ENCODE results near the gene ZBTB14. TPM values are rescaled to one million over a fixed set of nuclear protein-coding genes. Genes with fewer than 3 reads are reported as not detected.

The ZBTB14 gene
- total RNA-seq, 1 experiment from 2014 or later: 8.2 TPM

DNA sequence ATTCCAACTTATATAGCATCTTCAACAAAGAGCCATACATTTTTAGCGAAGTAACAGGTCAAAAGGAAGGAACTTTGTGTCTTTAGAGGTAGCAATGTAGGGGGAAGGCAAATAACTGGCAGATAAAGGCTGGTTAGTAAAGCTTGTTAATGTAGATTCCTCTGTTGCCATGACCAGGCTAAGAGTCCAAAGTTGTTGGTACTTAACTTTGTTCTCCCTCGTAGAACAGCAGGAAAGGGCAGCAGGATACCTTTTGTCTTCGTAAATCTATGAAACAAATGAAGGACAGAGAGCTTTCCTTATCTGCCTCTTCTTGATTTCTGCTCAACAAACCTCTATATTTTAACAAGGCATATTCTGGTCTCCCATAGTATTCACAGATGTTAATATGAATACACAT lies 18.6 kb downstream of the ZBTB14 start:
- intact Hi-C loops (cut with micrococcal nuclease): no loop called here
- POLR2A ChIA-PET: no interaction called here
- no peak for DNase-seq (ENCODE audit: low read depth, low spot score)
- no TSS peak for BruUV-seq (replicated peaks)
- Histone ChIP-seq H3K9me2 (ENCODE audit: insufficient read depth) (no peaks in the 10 kb centered on the region), H3K36me3 (ENCODE audit: control insufficient read depth in 1 of 2, insufficient read depth in 2 of 2, low read length in 2 of 2) (no peaks in the 10 kb centered on the region), H4K20me1 (ENCODE audit: insufficient read depth) (no peaks in the 10 kb centered on the region), H3K27ac (ENCODE audit: low read depth, low read length) (no peak overlapping the region), H2AFZ (ENCODE audit: low read depth, low read length, poor library complexity, severe bottlenecking) (no peak overlapping the region), H3K4me3 (replicated peaks in 1 of 2; ENCODE audit: low read depth in 1 of 2, low read length in 2 of 2) (no peak overlapping the region), H3K27me3 (ENCODE audit: insufficient read depth, low read length) (no peaks in the 10 kb centered on the region), H3K9me3 (ENCODE audit: control insufficient read depth in 1 of 2, insufficient read depth in 1 of 2, low read depth in 1 of 2, low read length in 2 of 2) (no peaks in the 10 kb centered on the region), H3K9ac (ENCODE audit: low read length) (no peak overlapping the region), H3K79me2 (ENCODE audit: insufficient read depth, low read length) (no peaks in the 10 kb centered on the region), H3K4me2 (ENCODE audit: low read length) (no peak overlapping the region), H3K4me1 (ENCODE audit: control insufficient read depth in 1 of 2, insufficient read depth in 2 of 2, low read length in 2 of 2) (no peaks in the 10 kb centered on the region)
- RAD21 ChIA-PET (ENCODE audit: low non-redundant PET in 1 of 2, low total read pairs in 2 of 2, uncharacterized antibody in 2 of 2, unreplicated experiment in 2 of 2): no interaction called here
- no peak for ATAC-seq
- CTCF ChIA-PET: no interaction called here
- TF ChIP-seq POLR2AphosphoS5 (IDR thresholded peaks at IDR 0.05; ENCODE audit: low read depth, low read length): no peak
- TF ChIP-seq POLR2A (IDR thresholded peaks at IDR 0.05; ENCODE audit: borderline replicate concordance, extremely low read depth, insufficient read depth, insufficient read length): no peak
- no peak for TF ChIP-seq JUND (IDR thresholded peaks at IDR 0.05)
- TF ChIP-seq, protein P1, sequence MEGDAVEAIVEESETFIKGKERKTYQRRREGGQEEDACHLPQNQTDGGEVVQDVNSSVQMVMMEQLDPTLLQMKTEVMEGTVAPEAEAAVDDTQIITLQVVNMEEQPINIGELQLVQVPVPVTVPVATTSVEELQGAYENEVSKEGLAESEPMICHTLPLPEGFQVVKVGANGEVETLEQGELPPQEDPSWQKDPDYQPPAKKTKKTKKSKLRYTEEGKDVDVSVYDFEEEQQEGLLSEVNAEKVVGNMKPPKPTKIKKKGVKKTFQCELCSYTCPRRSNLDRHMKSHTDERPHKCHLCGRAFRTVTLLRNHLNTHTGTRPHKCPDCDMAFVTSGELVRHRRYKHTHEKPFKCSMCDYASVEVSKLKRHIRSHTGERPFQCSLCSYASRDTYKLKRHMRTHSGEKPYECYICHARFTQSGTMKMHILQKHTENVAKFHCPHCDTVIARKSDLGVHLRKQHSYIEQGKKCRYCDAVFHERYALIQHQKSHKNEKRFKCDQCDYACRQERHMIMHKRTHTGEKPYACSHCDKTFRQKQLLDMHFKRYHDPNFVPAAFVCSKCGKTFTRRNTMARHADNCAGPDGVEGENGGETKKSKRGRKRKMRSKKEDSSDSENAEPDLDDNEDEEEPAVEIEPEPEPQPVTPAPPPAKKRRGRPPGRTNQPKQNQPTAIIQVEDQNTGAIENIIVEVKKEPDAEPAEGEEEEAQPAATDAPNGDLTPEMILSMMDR (IDR thresholded peaks at IDR 0.05 in 2 of 3, conservative IDR thresholded peaks at IDR 0.05 in 1 of 3; ENCODE audit: borderline replicate concordance in 1 of 3, insufficient read depth in 1 of 3, low read depth in 2 of 3, low read length in 2 of 3): no peak
- no peak for TF ChIP-seq SP1 (IDR thresholded peaks at IDR 0.05; ENCODE audit: low read depth)
- TF ChIP-seq, protein P2, sequence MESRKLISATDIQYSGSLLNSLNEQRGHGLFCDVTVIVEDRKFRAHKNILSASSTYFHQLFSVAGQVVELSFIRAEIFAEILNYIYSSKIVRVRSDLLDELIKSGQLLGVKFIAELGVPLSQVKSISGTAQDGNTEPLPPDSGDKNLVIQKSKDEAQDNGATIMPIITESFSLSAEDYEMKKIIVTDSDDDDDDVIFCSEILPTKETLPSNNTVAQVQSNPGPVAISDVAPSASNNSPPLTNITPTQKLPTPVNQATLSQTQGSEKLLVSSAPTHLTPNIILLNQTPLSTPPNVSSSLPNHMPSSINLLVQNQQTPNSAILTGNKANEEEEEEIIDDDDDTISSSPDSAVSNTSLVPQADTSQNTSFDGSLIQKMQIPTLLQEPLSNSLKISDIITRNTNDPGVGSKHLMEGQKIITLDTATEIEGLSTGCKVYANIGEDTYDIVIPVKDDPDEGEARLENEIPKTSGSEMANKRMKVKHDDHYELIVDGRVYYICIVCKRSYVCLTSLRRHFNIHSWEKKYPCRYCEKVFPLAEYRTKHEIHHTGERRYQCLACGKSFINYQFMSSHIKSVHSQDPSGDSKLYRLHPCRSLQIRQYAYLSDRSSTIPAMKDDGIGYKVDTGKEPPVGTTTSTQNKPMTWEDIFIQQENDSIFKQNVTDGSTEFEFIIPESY (IDR thresholded peaks at IDR 0.05; ENCODE audit: extremely low read depth, insufficient replicate concordance, low read length): no peak
- TF ChIP-seq EZH2phosphoT487 (IDR thresholded peaks at IDR 0.05; ENCODE audit: borderline replicate concordance): no peak
- TF ChIP-seq, protein P3, sequence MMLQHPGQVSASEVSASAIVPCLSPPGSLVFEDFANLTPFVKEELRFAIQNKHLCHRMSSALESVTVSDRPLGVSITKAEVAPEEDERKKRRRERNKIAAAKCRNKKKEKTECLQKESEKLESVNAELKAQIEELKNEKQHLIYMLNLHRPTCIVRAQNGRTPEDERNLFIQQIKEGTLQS (IDR thresholded peaks at IDR 0.05): no peak
- TF ChIP-seq SRF (IDR thresholded peaks at IDR 0.05; ENCODE audit: low read depth): no peak
